GM21825 (cell line): ENCODE results near the gene AZU1.

Experiments
- ATAC-seq: cut with Tn5 transposase; IDR thresholded peaks from one replicate; pipeline ENCODE4 v1.9.1; 2021; ENCODE audit warnings: mild to moderate bottlenecking, moderate library complexity; ENCODE audit not compliant: unreplicated experiment

The AZU1 gene, protein sequence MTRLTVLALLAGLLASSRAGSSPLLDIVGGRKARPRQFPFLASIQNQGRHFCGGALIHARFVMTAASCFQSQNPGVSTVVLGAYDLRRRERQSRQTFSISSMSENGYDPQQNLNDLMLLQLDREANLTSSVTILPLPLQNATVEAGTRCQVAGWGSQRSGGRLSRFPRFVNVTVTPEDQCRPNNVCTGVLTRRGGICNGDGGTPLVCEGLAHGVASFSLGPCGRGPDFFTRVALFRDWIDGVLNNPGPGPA

DNA sequence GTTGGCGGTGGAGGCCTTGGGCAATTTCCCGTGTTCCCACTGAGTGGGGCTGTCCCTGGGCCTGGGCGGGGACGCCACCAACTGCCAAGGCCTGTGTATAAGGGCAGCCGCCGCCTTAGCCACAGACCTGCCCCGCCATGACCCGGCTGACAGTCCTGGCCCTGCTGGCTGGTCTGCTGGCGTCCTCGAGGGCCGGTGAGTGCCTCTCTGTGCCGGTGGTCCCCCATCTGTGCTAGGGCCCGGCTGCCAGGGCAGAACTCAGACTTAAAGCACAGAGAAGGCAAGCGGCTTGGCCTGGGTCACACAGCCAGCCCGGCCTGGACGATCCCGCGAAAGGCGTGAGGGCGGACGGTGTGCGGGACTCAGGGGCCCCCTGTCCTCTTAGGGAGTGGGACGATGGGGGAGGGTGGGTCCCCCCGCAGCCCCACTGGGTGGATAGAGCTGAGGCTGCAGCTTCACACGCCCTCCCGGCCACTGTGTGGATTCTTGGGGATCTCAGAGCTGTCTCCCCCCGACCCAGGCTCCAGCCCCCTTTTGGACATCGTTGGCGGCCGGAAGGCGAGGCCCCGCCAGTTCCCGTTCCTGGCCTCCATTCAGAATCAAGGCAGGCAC lies at the start of gene AZU1:
TSS of gene AZU1 (plus strand) at position 128 of the 612 bp plus-strand sequence. CDS start at position 138, 10 bp downstream.
- ATAC-seq: no peak

DNA sequence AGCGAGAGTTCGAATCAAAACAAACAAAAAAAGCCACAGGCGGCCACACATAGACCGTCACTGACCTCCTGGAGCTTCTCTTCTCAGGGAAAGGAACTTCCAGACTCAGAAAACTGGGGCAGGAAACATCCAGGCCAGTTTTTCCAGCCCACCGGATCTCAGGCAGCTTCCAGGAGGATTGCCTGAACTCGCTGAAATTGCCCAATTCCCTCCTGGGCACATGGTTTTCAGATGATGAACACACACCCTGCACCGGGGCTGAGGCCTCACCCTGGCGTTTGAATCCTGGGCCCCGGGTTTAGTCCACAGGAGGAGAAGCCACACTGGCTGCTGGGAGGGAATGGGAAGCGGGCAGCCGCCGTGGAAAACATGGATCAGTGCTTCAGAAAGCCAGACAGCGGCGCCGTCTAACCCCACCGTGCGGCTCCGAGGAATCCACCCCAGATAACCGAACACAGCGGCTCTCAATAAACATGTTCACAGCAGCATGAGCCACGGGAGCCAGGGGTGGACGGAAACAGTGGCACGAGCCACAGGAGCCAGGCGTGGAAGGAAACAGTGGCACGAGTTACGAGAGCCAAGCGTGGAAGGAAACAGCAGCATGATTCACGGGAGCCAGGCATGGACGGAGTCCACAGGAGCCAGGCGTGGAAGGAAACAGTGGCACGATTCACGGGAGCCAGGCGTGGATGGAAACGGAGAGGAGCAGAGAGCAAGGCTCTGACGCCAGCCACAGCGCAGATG lies 48.6 kb upstream of the AZU1 start:
- no peak for ATAC-seq

DNA sequence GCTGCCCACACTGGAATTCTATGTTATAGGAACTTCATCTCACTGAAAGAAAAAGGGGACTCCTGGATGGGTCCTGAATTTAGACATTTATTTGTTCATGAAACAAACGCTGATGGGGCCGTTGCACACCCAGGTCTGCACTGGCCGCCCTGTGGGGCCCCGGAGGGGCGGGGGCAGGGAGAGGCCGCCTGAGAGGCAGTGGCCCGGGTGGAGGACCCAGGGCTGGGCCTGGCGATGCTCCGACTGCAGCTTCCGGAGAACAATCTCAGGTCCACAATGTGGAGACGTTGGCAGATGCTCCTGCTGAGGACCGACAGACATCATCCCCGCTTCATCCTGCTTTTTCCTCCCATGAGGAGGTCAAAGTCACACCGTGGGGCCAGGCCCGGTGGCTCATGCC lies 46.7 kb upstream of the AZU1 start:
- no peak for ATAC-seq

DNA sequence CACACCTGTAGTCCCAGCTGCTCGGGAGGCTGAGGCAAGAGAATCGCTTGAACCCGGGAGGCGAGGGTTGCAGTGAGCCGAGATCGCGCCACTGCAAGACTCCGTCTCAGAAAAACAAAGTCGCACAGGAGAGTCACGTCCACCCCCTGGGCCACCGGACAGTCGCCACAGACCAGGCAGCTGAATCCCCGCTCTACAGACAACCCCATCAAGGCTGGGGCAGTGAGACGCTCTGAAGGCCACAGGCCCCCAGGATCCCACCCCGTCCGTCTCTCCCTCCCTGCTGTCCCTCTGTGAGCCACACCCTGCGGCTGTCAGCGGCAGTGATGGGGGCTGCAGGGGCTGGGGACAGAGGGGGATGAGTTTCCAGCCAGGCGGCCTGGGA lies 45.8 kb upstream of the AZU1 start:
- no peak for ATAC-seq

DNA sequence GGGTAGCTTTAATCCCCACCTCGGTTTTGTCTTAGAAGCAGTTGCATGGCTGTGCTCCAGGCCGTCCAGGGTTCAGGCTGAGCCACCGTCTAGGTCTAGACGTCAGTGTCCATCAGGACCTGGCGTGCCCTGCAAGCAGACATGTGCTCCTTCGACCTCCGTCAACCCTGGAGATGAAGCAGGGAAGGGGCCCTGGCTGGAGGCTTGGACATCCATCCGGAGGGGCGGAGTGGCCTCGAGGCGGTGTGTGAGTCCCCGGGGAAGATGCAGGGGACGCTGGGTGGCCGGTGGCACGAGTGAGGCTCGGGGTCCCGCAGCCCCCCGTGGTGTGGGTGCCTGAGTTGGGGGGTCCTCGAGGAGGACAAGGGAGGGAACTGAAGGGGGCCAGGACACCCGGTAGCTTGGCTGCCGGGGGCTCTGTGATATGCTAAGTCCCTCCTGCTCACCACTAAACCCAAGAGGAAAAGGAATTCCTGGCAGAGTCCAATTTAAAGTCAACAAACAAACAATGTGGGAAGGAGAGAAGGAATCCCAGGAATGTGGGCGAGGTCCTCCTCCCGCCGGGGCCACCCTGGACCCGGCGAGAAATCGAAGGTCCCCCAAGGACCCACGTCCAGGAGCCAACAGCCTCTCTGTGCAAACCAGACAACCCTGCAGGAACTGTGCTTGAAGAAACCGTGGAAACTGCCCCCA lies 45.3 kb upstream of the AZU1 start:
- no peak for ATAC-seq

DNA sequence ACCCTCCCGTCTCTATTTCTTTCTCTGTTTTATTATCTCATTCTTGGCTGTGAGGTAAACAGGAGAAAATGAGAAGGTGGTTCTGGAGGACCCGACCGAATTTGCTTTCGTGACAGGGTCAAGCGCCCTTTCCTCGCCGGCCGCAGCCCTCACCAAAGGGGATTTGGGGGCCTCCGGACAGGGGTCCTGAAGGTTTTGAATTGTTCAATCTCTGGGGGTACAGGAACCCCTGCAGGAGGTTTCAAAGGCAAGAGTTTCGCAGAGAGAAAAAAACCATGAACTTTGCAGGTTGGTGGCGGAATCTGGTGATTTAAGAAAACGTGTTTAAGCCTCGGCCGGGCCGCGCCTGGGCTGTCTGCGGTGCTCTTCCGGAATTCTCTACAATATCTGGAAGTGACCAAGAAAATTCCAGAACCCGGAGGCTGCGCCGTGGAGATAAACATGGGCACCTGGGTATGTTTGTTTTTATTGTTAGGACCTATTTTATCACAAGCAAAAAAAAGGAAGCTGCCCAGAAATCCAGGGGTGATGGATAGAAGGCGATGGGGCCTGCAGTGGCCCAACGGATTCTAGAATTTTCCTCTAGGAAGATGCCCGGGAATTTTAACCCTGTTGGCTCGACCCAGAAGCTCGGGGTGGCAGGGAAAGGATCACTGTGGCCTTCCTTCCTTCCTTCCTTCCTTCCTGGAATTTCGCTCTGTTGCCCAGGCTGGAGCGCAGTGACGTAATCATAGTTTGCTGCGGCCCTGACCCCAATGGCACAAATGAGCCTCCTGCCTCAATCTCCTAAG lies 44.6 kb upstream of the AZU1 start:
- ATAC-seq: no peak

DNA sequence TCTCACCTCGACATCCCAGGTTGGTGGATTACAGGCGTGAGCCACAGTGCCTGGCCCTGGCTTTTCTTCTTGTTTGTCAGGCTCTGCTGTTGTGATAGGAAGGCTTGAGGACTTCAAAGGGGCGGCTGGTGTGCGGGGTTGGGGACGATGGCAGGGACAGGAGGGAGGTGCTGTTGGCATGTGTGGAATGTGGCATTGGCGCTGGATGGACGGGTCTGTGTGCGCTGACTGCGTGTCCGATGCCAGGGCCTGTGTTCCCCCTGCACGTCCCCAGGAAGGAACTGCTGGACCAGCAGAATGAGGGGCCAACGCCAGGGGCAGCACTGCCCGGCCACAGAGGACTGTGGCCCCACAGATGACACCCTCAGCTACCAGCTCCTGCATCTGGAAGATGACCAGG lies 43.1 kb upstream of the AZU1 start:
- no peak for ATAC-seq

DNA sequence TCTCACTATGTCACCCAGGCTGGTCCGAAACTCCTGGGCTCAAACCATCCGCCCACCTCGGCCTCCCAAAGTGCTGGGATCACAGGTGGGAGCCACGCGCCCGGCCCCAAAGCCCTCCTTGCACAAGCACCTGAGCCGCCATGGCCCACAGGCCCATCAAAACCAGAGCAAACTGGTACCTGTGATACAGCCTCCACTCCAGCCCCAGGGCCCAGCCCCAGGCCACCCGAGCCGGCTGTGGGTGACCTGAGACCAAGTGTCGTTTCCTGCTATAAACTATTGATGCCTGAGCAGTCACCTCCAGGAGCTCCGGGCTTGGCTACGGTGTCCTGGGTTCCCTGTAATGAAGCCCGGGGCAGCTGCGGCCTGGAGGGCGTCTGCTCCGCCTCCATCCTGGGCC lies 40.1 kb upstream of the AZU1 start:
- no peak for ATAC-seq

DNA sequence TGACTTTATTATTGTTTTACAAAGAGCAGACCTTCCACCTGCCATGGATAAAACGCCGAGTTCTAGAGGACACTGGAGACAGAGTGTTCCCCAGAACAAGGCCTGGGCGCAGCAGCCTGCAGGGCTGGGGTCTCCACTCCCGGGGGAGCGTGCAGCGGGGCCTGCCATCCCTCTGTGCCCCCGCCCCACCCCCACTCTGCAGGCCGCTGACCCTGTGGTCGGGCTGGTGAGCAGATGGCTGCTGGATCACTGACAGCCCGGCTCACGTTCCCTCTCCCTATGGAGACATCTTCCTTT lies 39.0 kb upstream of the AZU1 start:
- no peak for ATAC-seq

DNA sequence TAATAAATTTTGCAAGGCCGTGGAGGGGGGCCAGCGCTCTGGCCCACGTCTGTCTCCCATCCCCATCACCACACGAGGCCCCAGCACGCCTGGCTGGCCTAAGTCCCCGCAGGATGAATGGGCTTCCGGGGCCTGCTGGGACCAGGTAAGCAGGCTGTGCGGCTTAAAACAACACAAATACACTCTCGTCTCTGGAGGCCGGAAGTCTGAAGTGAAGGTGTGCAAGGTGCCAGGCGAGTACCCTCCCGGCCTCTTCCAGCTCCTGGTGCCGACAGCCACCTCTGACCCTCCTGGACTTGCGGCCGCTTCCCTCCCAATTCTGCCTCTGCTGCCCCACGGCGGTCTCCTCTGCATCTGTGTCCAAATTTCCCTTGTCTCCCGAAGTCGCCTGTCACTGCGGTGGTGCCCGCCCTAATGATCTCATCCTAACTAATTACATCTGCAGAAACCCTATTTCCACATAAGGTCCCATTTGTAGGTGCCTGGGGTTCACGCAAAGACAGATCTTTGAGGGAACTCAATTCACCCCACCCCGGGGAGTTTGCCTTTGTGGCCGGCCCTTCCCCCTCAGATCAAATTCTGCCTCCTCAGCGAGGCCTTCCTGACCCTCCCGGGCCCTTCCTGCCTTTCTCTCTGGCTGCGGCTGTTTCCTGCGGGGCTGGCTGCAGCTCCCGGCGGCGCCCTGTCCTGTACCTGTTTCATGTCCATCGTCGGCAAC lies 38.5 kb upstream of the AZU1 start:
- ATAC-seq: no peak

DNA sequence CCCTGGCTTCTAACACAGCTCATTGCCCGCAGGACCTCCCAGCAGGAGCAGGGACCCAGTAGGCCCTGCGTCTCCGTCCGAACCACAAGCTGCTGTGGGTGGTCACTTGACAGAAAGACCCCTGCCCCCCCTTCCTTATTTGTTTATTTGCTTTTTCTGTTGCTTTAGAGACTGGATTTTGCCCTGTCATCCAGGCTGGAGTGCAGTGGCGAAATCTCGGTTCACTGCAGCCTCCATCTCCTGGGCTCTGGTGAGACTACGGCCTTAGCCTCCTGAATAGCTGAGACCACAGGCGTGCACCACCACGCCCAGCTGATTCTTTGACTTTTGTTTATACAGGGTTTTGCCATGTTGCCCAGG lies 38.0 kb upstream of the AZU1 start:
- no peak for ATAC-seq

DNA sequence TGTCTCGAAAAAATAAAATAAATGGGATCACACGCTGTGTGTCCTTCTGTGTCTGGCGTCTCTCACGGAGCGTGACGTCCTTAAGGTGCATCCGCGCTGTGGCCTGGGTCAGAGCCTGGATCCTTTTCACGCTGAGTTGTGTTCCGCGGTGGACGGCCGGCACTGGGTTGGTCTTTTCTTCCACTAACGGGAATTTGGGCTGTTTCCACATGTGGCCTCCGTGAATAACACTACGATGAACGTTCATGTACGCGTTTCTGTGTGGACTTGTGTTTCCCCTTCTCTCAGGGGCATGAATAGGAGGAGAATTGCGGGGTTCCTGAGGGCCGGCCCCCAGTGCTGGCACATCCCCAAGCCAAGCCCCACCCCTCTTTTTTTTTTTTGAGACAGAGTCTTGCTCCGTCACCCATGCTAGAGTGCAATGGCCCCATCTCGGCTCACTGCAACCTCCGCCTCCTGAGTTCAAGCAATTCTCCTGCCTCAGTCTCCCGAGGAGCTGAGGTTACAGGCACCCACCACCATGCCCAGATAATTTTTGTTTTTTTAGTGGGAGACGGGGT lies 36.5 kb upstream of the AZU1 start:
- ATAC-seq: no peak

DNA sequence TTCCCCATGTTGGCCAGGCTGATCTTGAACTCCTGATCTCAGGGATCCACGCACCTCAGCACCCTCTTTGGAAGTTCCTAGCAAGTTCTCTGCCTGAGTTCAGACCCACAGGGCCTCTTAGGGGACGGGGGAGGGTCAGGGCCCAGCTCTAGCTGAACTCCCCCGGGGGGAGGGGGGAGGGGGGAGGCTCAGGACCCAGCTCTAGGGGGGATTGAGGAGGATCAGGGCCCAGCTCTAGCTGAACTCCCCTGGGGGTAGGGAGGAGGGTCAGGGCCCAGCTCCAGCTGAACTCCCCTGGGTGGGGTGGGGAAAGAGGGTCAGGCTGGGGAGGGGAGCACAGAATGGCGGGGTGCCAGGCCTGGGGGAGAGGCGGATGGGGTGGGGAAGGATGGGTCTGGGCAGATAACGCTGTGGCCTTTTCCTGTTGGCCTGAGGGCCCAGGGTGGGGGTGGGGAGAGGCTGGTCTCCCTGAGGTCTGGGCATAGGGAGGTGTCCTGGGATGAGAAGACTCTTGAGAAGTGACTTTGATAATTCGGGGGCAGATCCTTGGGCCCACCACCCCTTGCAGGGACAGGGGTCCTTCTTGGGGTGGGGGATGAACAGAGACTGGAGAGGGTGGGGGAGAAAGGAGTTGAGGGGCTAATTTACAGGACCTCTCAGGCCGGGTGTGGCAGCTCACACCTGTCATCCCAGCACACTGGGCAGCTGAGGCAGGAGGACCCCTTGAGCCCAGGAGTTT lies 35.9 kb upstream of the AZU1 start:
- ATAC-seq: no peak

DNA sequence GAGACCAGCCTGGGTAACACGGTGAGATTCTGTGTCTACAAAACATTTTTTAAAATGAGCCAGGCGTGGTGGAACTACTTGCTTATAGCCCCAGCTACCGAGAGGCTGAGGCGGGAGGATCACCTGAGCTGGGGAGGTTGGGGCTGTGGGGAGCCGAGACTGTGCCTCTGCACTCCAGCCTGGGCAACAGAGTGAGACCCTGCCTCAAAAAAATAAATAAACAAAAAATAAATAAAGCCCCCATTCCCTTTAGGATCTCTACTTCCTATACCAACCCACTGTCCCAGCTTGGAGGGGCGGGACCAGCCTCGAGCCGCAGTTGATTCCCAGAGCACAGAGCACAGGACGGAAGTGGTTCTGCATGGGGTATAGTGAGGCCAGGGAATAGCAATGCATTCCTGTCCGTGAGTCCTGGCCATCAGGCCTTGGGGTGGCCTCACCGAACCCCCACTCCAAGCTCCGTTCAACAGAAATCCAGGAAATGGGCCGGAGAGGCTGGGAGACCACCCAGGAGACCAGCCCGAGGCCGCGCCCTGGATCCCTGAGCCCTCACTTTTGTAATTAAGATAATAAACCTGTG lies 35.2 kb upstream of the AZU1 start:
- no peak for ATAC-seq

DNA sequence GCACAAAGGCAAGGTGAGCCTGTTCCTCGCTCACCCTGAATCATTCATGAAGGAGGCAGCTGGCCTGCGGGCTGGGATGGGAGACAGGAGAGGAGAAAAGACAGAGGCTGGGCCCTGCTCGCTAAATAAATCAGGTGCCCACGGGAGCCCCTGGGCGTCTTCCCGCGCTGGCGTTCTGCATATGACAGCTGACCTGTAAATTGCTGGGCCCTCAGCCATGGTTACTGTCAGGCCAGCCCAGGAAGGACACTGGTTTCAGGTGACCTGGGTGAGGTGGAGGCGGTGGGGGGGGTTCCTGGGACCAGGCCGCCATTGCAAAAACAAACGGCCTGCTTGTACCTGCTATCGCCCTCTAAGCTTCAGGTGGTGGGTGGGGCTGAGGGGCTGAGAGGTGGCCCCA lies 33.8 kb upstream of the AZU1 start:
- ATAC-seq: no peak

DNA sequence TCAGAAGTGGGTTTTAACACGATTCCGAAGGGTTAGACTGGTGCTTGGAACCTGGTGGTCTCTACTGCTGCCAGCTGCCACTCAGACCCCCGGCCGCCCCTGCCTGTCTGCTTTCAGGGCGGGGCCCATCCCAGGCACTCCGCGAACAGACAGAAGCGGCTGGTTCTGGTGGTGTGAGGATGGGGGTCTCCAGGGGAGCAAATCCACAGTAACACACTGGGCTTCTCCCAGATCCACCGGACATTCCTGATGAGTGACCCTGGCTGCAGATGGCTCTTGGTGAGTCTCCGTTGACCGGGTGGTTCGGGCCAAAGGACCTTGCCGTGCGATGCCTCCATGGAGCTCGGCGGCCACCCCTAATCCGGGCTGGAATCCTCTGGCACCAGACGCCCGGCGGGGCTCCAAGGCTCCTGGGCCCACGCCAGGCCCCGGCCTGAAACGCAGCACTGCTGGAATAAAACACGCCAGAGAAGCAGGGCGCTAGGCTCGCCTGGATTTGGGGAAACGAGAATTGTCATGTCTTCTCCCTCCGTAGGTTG lies 32.5 kb upstream of the AZU1 start:
- no peak for ATAC-seq

DNA sequence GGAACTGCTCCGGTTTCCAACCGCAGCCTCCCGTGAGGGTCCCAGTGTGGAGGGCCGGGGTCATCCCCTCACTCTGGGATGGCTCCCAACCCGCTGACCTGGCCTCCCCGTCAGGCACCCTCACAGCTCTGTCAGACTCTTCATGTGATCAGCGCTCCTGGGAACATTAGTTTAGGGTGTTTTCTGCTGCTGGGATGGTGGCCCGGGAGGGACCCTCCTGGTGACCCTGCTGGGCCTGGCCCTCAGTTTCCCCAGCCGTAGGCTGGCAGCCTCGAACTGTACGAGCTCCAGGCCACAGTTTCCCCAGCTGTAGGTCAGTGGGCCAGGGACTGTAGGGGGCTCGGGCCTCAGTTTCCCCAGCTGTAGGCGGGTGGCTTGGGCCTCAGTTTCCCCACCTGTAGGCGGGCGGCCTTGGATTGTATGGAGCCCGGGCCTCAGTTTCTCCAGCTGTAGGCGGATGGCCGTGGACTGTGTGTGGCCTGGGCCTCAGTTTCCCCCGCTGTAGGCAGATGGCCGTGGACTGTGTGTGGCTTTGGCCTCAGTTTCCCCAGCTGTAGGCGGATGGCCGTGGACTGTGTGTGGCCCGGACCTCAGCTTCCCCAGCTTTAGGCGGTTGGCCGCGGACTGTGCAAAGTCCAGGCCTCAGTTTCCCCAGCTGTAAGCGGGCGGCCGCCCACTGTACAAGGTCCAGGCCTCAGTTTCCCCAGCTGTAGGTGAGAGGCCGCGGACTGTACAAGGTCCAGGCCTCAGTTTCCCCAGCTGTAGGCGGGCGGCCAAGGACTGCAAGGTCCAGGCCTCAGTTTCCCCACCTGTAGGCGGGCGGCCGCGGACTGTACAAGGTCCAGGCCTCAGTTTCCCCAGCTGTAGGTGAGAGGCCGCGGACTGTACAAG lies 31.7 kb upstream of the AZU1 start:
- ATAC-seq: no peak
